ENCODE results near the gene STYK1. TPM values are rescaled to one million over a fixed set of nuclear protein-coding genes. Genes with fewer than 3 reads are reported as not detected.

STYK1 gene, protein sequence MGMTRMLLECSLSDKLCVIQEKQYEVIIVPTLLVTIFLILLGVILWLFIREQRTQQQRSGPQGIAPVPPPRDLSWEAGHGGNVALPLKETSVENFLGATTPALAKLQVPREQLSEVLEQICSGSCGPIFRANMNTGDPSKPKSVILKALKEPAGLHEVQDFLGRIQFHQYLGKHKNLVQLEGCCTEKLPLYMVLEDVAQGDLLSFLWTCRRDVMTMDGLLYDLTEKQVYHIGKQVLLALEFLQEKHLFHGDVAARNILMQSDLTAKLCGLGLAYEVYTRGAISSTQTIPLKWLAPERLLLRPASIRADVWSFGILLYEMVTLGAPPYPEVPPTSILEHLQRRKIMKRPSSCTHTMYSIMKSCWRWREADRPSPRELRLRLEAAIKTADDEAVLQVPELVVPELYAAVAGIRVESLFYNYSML
- total RNA-seq (1 to 10 TPM; 1.4 to 1.9 TPM), polyA plus RNA-seq (ENCODE audit: insufficient read length in 6 of 6) (under 1 TPM; 0.30 to 0.96 (median 0.57) TPM)
- long read RNA-seq, donor 1, result 0 reads
- long read RNA-seq, donor 2, result 0 reads
- long read RNA-seq, donor 3, result 0 reads
- long read RNA-seq, donor 4, partial matches to known transcripts, result 0 of 1 reads
- long read RNA-seq, donor 4, other reads (novel, unspliced or antisense), result 0 of 1 reads
- long read RNA-seq, donor 5, result 0 reads
- long read RNA-seq, donor 6, result 0 reads
- long read RNA-seq, donor 7, result 0 reads
- long read RNA-seq, donor 8, result 0 reads
- long read RNA-seq, donor 9, result 0 reads
- long read RNA-seq, donor 10, result 0 reads
- long read RNA-seq, donor 11, result 0 reads
- long read RNA-seq, donor 12, result 0 reads

GRCh38 chr12:10673659-10674384, at the start of gene STYK1:
STYK1 (minus strand) TSS chr12:10674052; CDS start chr12:10634618, 39,434 bp downstream.
- no peaks in the 10 kb centered on the region for H3K36me3 ChIP-seq
- intact Hi-C loops (cut with DNase I), result no loop called here
- peaks cover 0 to 43% of the 10 kb centered on the region in 2 donors for H3K27me3 ChIP-seq
- peaks cover 6 to 15% of the 10 kb centered on the region in 2 donors for H3K4me1 ChIP-seq
- peak within 1 kb of the TSS; percentile 39 to 46 for H3K4me3 ChIP-seq
- no peaks in the 10 kb centered on the region for H3K9me3 ChIP-seq
- peak within 1 kb of the TSS in 1 of 2 donors; percentile 40 for H3K27ac ChIP-seq
- ATAC-seq (peak; percentile 97), DNase-seq (peak; percentile 30 to 89 (median 58))
- TF ChIP-seq, protein P1, sequence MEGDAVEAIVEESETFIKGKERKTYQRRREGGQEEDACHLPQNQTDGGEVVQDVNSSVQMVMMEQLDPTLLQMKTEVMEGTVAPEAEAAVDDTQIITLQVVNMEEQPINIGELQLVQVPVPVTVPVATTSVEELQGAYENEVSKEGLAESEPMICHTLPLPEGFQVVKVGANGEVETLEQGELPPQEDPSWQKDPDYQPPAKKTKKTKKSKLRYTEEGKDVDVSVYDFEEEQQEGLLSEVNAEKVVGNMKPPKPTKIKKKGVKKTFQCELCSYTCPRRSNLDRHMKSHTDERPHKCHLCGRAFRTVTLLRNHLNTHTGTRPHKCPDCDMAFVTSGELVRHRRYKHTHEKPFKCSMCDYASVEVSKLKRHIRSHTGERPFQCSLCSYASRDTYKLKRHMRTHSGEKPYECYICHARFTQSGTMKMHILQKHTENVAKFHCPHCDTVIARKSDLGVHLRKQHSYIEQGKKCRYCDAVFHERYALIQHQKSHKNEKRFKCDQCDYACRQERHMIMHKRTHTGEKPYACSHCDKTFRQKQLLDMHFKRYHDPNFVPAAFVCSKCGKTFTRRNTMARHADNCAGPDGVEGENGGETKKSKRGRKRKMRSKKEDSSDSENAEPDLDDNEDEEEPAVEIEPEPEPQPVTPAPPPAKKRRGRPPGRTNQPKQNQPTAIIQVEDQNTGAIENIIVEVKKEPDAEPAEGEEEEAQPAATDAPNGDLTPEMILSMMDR (IDR thresholded peaks at IDR 0.05), result peak; percentile 75 to 80

GRCh38 chr12:10722905-10723746, 49.3 kb upstream of the STYK1 start, which contains the start of gene YBX3:
YBX3 (minus strand) TSS chr12:10723323; CDS start chr12:10723111, 212 bp downstream.
- Histone ChIP-seq H3K36me3 (no peaks in the 10 kb centered on the region), H3K27me3 (peaks cover 0 to 13% of the 10 kb centered on the region in 2 donors), H3K27ac (peak within 1 kb of the TSS; percentile 90 to 95), H3K4me3 (peak within 1 kb of the TSS; percentile 71 to 82), H3K9me3 (no peaks in the 10 kb centered on the region), H3K4me1 (peaks cover 22 to 34% of the 10 kb centered on the region in 2 donors)
- peak; percentile 78 for ATAC-seq
- peak; percentile 73 to 91 (median 88) for DNase-seq
- intact Hi-C loops (cut with DNase I), result no loop called here
- TF ChIP-seq, protein P1 (IDR thresholded peaks at IDR 0.05), result no peak

DNA sequence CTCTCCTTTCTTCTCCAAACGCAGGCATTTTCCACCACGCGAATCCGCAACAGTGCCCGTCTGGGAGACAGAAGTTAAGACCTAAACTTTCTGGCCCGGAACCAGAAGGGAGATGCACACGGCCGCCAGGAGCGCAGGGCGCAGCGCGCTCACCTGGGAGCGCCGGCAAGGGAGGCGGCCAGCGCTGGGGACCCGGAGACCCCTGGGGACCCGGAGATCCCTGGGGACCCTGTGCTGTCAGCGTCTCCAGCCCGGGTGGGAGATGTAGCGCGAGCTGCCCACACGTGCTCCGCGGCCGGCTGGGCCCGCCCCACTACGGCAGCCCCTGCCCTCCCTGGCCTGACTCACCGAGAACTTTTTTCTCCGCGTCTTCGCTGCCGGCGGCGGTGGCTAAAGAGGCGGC, 48.7 kb upstream of the STYK1 start:
- ATAC-seq (peak; percentile 59), DNase-seq (peak in 2 of 4 donors; percentile 44 to 84)
- TF ChIP-seq, protein P1 (IDR thresholded peaks at IDR 0.05), result no peak
- peaks cover 23 to 40% of the 10 kb centered on the region in 2 donors for H3K4me1 ChIP-seq
- peak overlapping the region; percentile 90 to 95 for H3K27ac ChIP-seq
- H3K36me3 ChIP-seq, result no peaks in the 10 kb centered on the region
- intact Hi-C loops (cut with DNase I), result no loop called here
- peaks cover 0 to 13% of the 10 kb centered on the region in 2 donors for H3K27me3 ChIP-seq
- peak overlapping the region; percentile 71 to 82 for H3K4me3 ChIP-seq
- no peaks in the 10 kb centered on the region for H3K9me3 ChIP-seq

GRCh38 chr12:10721651-10722501, 48.0 kb upstream of the STYK1 start:
- intact Hi-C loops (cut with DNase I), result no loop called here
- peak; percentile 83 to 94 (median 88) for DNase-seq
- TF ChIP-seq, protein P1 (IDR thresholded peaks at IDR 0.05), result no peak
- Histone ChIP-seq H3K36me3 (no peaks in the 10 kb centered on the region), H3K9me3 (no peaks in the 10 kb centered on the region), H3K27me3 (peaks cover 0 to 13% of the 10 kb centered on the region in 2 donors), H3K4me1 (peaks cover 30 to 46% of the 10 kb centered on the region in 2 donors), H3K27ac (peak overlapping the region; percentile 90 to 95), H3K4me3 (peak overlapping the region; percentile 71 to 82)
- ATAC-seq, result peak; percentile 86

All from left lung (tissue), 14 donors.